GM12801 (cell line): ENCODE measurements around the gene SEC16A.

ENCODE experiments used
- CTCF ChIP-seq: IDR thresholded peaks from one replicate; pipeline ENCODE4 v1.5.1; 2011; ENCODE audit warnings: control low read depth; ENCODE audit not compliant: insufficient read length; ENCODE audit errors: extremely low read depth

The SEC16A gene

GRCh38 chr9:136451221-136451877 is 31.5 kb downstream of the SEC16A start:
- TF ChIP-seq CTCF: no peak

- no peak for TF ChIP-seq CTCF
Observed at GRCh38 chr9:136448655-136449054, 34.2 kb downstream of the SEC16A start.

GRCh38 chr9:136447173-136447778 is 35.6 kb downstream of the SEC16A start:
- no peak for TF ChIP-seq CTCF

- no peak for TF ChIP-seq CTCF
Observed at GRCh38 chr9:136445799-136446198, 37.0 kb downstream of the SEC16A start.

- no peak for TF ChIP-seq CTCF
Observed at GRCh38 chr9:136444102-136444501, 38.7 kb downstream of the SEC16A start.

GRCh38 chr9:136443687-136444086 is 39.2 kb downstream of the SEC16A start:
- TF ChIP-seq CTCF: no peak

GRCh38 chr9:136443087-136443486 is 39.8 kb downstream of the SEC16A start:
- no peak for TF ChIP-seq CTCF
